IMR-90 (cell line): ENCODE measurements around the gene CRYGN. TPM values are rescaled to one million over a fixed set of nuclear protein-coding genes. Genes with fewer than 3 reads are reported as not detected.

Experiments
- ATAC-seq: fragments of 200-7000 bp; cut with Tn5 transposase; 2 replicates; pipeline ENCODE4 v1.9.1; 2020; ENCODE audit warnings: low read depth, mild to moderate bottlenecking, moderate library complexity
- BruUV-seq: library from RNA; stranded (reverse); fragments of 400-500 nt; replicated peaks from 2 replicates; lab custom pipeline; 2021; lab: Mats Ljungman, UMichigan
- CTCF ChIA-PET: fragments of 300-600 bp; formaldehyde crosslinking; extraction: SDS; loops from one replicate; lab custom pipeline; 2021; ENCODE audit warnings: antibody characterized with exemption; lab: Yijun Ruan, JAX
- POLR2A ChIA-PET: fragments of 300-600 bp; sonication (Branson Sonifier 250); formaldehyde crosslinking; loops from one replicate; lab custom pipeline; 2022; ENCODE audit warnings: antibody characterized with exemption; ENCODE audit not compliant: unreplicated experiment; lab: Charles Lee
- DNase-seq: peaks from one replicate; pipeline ENCODE4 v3.0.0; 2013
- H2AFZ ChIP-seq: replicated peaks from 2 replicates; pipeline ENCODE3; 2013; ENCODE audit warnings: low read length, mild to moderate bottlenecking; ENCODE audit not compliant: poor library complexity
- H2AK5ac ChIP-seq: 2 replicates; pipeline ENCODE4 v1.6.1; 2013; ENCODE audit warnings: low read depth, low read length, inconsistent platforms
- H2AK9ac ChIP-seq: replicated peaks from 2 replicates; pipeline ENCODE3; 2013; ENCODE audit warnings: mild to moderate bottlenecking, low read depth, low read length, moderate library complexity; ENCODE audit not compliant: poor library complexity
- H2BK120ac ChIP-seq: 2 replicates; pipeline ENCODE4 v1.6.1; 2013; ENCODE audit warnings: low read depth, low read length, inconsistent platforms
- H2BK15ac ChIP-seq: 3 replicates; pipeline ENCODE4 v1.6.1; 2013; ENCODE audit warnings: low read depth, low read length, inconsistent platforms
- H2BK20ac ChIP-seq: 2 replicates; pipeline ENCODE4 v1.6.1; 2013; ENCODE audit warnings: low read depth, mild to moderate bottlenecking, inconsistent platforms, low read length, moderate library complexity
- H2BK5ac ChIP-seq: 2 replicates; pipeline ENCODE4 v1.6.1; 2013; ENCODE audit warnings: mild to moderate bottlenecking, low read depth, low read length, inconsistent platforms; ENCODE audit not compliant: poor library complexity, severe bottlenecking
- H3K14ac ChIP-seq: replicated peaks from 2 replicates; pipeline ENCODE4 v1.6.1; 2013; ENCODE audit warnings: low read depth, low read length, inconsistent platforms
- H3K18ac ChIP-seq: 2 replicates; pipeline ENCODE4 v1.6.1; 2013; ENCODE audit warnings: low read depth, low read length, control low read depth
- H3K23ac ChIP-seq: 2 replicates; pipeline ENCODE4 v1.6.1; 2013; ENCODE audit warnings: low read depth, low read length, inconsistent platforms
- H3K27ac ChIP-seq: 2 replicates; pipeline ENCODE4 v1.5.1; 2013; ENCODE audit warnings: mild to moderate bottlenecking, control low read depth, low read length; ENCODE audit not compliant: insufficient read depth
- H3K27me3 ChIP-seq: 2 replicates; pipeline ENCODE4 v1.6.1; 2013; ENCODE audit warnings: low read length; ENCODE audit not compliant: control insufficient read depth, insufficient read depth
- H3K36me3 ChIP-seq: 2 replicates; pipeline ENCODE4 v1.6.1; 2013; ENCODE audit warnings: low read length, mixed read lengths; ENCODE audit not compliant: control insufficient read depth, insufficient read depth
- H3K4ac ChIP-seq: 2 replicates; pipeline ENCODE4 v1.6.1; 2013; ENCODE audit warnings: low read depth, low read length, inconsistent platforms
- H3K4me1 ChIP-seq: 2 replicates; pipeline ENCODE4 v1.6.1; 2013; ENCODE audit warnings: low read length, mixed read lengths; ENCODE audit not compliant: control insufficient read depth, insufficient read depth
- H3K4me2 ChIP-seq: 2 replicates; pipeline ENCODE4 v1.6.1; 2013; ENCODE audit warnings: low read depth, mild to moderate bottlenecking, control low read depth, low read length, moderate library complexity
- H3K4me3 ChIP-seq: 2 replicates; pipeline ENCODE4 v1.5.1; 2013; ENCODE audit warnings: low read depth, mild to moderate bottlenecking, control low read depth, low read length, moderate library complexity; ENCODE audit not compliant: insufficient read depth
- H3K56ac ChIP-seq: 2 replicates; pipeline ENCODE4 v1.6.1; 2013; ENCODE audit warnings: low read length, inconsistent platforms; ENCODE audit not compliant: insufficient read depth; ENCODE audit errors: extremely low read depth
- H3K79me1 ChIP-seq, 2 experiments: 2 replicates each; pipeline ENCODE4 v1.6.1; 2013; ENCODE audit warnings: low read length in 2 of 2, inconsistent platforms in 1 of 2, low read depth in 1 of 2
- H3K9ac ChIP-seq: 2 replicates; pipeline ENCODE4 v1.6.1; 2013; ENCODE audit warnings: low read depth, low read length, control low read depth
- H3K9me1 ChIP-seq: 2 replicates; pipeline ENCODE4 v1.6.1; 2013; ENCODE audit warnings: low read length, inconsistent platforms; ENCODE audit not compliant: insufficient read depth
- H3K9me3 ChIP-seq: 2 replicates; pipeline ENCODE4 v1.6.1; 2013; ENCODE audit warnings: low read length; ENCODE audit not compliant: control insufficient read depth, insufficient read depth
- H4K20me1 ChIP-seq: 2 replicates; pipeline ENCODE4 v1.6.1; 2013; ENCODE audit warnings: low read length, inconsistent platforms; ENCODE audit not compliant: insufficient read depth
- H4K5ac ChIP-seq: 2 replicates; pipeline ENCODE4 v1.6.1; 2013; ENCODE audit warnings: mild to moderate bottlenecking, low read depth, low read length, control low read depth
- H4K8ac ChIP-seq, 2 experiments: 2 replicates each; pipeline ENCODE4 v1.6.1; 2013; ENCODE audit warnings: low read depth in 2 of 2, low read length in 2 of 2, control low read depth in 1 of 2, inconsistent platforms in 1 of 2
- H4K91ac ChIP-seq: 2 replicates; pipeline ENCODE4 v1.6.1; 2013; ENCODE audit warnings: low read depth, low read length, inconsistent platforms; ENCODE audit not compliant: insufficient read depth
- CEBPB ChIP-seq: IDR thresholded peaks from 2 replicates; pipeline ENCODE4 v1.6.1; 2012; ENCODE audit warnings: low read depth, low read length, improper control_type of control experiment
- CTCF ChIP-seq: conservative IDR thresholded peaks from 2 replicates; pipeline ENCODE4 v1.5.1; 2012; ENCODE audit warnings: mild to moderate bottlenecking, low read depth, low read length, improper control_type of control experiment
- ELK1 ChIP-seq: fragments of 150-350 bp; IDR thresholded peaks from 2 replicates; pipeline ENCODE4 v1.6.1; 2016; ENCODE audit warnings: low read depth, mild to moderate bottlenecking, low read length, moderate library complexity, borderline replicate concordance
- MAFK ChIP-seq: IDR thresholded peaks from 2 replicates; pipeline ENCODE4 v1.6.1; 2012; ENCODE audit warnings: low read depth, low read length, improper control_type of control experiment
- MXI1 ChIP-seq: IDR thresholded peaks from 2 replicates; pipeline ENCODE4 v1.6.1; 2012; ENCODE audit warnings: low read depth, mild to moderate bottlenecking, low read length, moderate library complexity, borderline replicate concordance
- POLR2A ChIP-seq: IDR thresholded peaks from 2 replicates; pipeline ENCODE4 v1.6.1; 2012; ENCODE audit warnings: mild to moderate bottlenecking, low read depth, low read length
- RAD21 ChIP-seq: IDR thresholded peaks from 2 replicates; pipeline ENCODE4 v1.6.1; 2012; ENCODE audit warnings: low read length, improper control_type of control experiment
- RCOR1 ChIP-seq: IDR thresholded peaks from 2 replicates; pipeline ENCODE4 v1.6.1; 2012; ENCODE audit warnings: mild to moderate bottlenecking, low read length, improper control_type of control experiment; ENCODE audit not compliant: insufficient replicate concordance
- RFX5 ChIP-seq: IDR thresholded peaks from 2 replicates; pipeline ENCODE4 v1.8.0; 2012; ENCODE audit warnings: low read depth, mild to moderate bottlenecking, low read length, moderate library complexity
- SMC3 ChIP-seq: fragments of 150-350 bp; IDR thresholded peaks from 2 replicates; pipeline ENCODE4 v1.6.1; 2016; ENCODE audit warnings: low read depth, mild to moderate bottlenecking, antibody characterized with exemption, low read length, moderate library complexity
- USF2 ChIP-seq: fragments of 150-350 bp; IDR thresholded peaks from 2 replicates; pipeline ENCODE4 v1.6.1; 2017; ENCODE audit warnings: mild to moderate bottlenecking, antibody characterized with exemption, low read length, low read depth
- WGBS, 2 experiments: methylation state at CpG; one replicate each; pipeline versions ENCODE4 v1.1.5 to v1.1.7; 2013; ENCODE audit warnings: missing lambda C conversion rate in 2 of 2; ENCODE audit not compliant: insufficient read length in 1 of 2; ENCODE audit errors: extremely low coverage in 2 of 2; 5-methylcytosine and 5-hydroxymethylcytosine counted together
- dilution Hi-C: fragments of 300-500 bp; cut with HindIII; formaldehyde crosslinking; loops from one replicate; pipeline ENCODE4 v1.14.3; 2018; ENCODE audit warnings: low sequenced_read_pairs; ENCODE audit not compliant: unreplicated experiment
- in situ Hi-C: fragments of 300-500 bp; cut with MboI; formaldehyde crosslinking; loops from 3 replicates; pipeline ENCODE4 v1.14.3; 2019; ENCODE audit warnings: low sequenced_read_pairs, inconsistent platforms, mixed read lengths
- intact Hi-C: fragments of 100-400 bp; cut with micrococcal nuclease; formaldehyde crosslinking; loops from 2 replicates; pipeline ENCODE4 v1.10.0; 2022
- polyA plus RNA-seq, 3 experiments: library from polyadenylated mRNA; depleted of rRNA; stranded (reverse); fragments of >200 nt; gene quantifications; 2 replicates each; pipeline ENCODE4 v1.2.3, GENCODE V29; 2012; ENCODE audit warnings: low replicate concordance in 1 of 3
- total RNA-seq: library from RNA; depleted of rRNA; stranded (reverse); fragments of >200 nt; gene quantifications from 2 replicates; pipeline ENCODE4 v1.2.3, GENCODE V29; 2012

Gene CRYGN
- total and polyA plus RNA-seq, 2 of the 4 experiments (the other 2 are of a cell fraction) = not detected

- BruUV-seq = no TSS peak
- Histone ChIP-seq H3K9me1 (peaks cover 13% of the 10 kb centered on the region), H3K9ac (no peak overlapping the region), H2BK15ac (peak overlapping the region; percentile 90; the same call in 2 of the 3 replicates), H2AFZ (peak overlapping the region; percentile 78), H3K23ac (no peak overlapping the region; the same call in 1 of the 2 replicates), H3K4me1 (peaks cover 39% of the 10 kb centered on the region), H3K27me3 (peaks cover 2% of the 10 kb centered on the region; the same call in 1 of the 2 replicates), H2BK5ac (peak overlapping the region; percentile 71), H3K4ac (peak overlapping the region; percentile 92), H4K91ac (peak overlapping the region; percentile 94), H2BK120ac (peak overlapping the region; percentile 95), H4K5ac (peak overlapping the region; percentile 74), H3K18ac (peak overlapping the region; percentile 72), H3K79me1 (no peaks in the 10 kb centered on the region; a peak in 1 of 4 replicates), H3K56ac (no peak overlapping the region), H3K4me2 (no peak overlapping the region), H3K4me3 (no peak overlapping the region), H4K8ac (peak overlapping the region; percentile 59 to 61; a peak in 3 of 4 replicates), H4K20me1 (peaks cover 5% of the 10 kb centered on the region; the same call in 1 of the 2 replicates), H2BK20ac (peak overlapping the region; percentile 77), H3K14ac (peak overlapping the region; percentile 38), H2AK9ac (peak overlapping the region; percentile 76), H2AK5ac (peak overlapping the region; percentile 93), H3K36me3 (no peaks in the 10 kb centered on the region), H3K9me3 (no peaks in the 10 kb centered on the region), H3K27ac (peak overlapping the region; percentile 36; the same call in 1 of the 2 replicates)
- ChIA-PET CTCF (no interaction called here), POLR2A (no interaction called here)
- no CpG with 5 or more reads among the region's 10 CpGs for WGBS, 2 experiments
- TF ChIP-seq CTCF (no peak), RAD21 (no peak), MAFK (no peak), CEBPB (no peak), ELK1 (no peak), USF2 (no peak), RCOR1 (no peak), MXI1 (no peak), RFX5 (no peak), POLR2A (no peak), SMC3 (no peak)
- ATAC-seq = no peak
- DNase-seq = no peak
- in situ Hi-C loops = no loop called here
- dilution Hi-C loops = no loop called here
- intact Hi-C loops = loop anchor here (5.0 kb wide), 1 partner anchor 61 kb away; no protein-coding TSS in a partner anchor
These were observed 12.1 kb downstream of the CRYGN start for GRCh38 chr7:151427705-151428377.
